SK-N-SH (cell line): ENCODE data around the gene C1GALT1C1L. TPM values are rescaled to one million over a fixed set of nuclear protein-coding genes. Genes with fewer than 3 reads are reported as not detected.

Experiments
- CTCF ChIA-PET: fragments of 300-600, 350-600 bp; formaldehyde crosslinking; extraction: SDS; loops from one replicate; lab custom pipeline; 2021; lab: Yijun Ruan, JAX
- POLR2A ChIA-PET: fragments of 350-600 bp; sonication (Branson Sonifier 250); formaldehyde crosslinking; extraction: SDS; loops from one replicate; lab custom pipeline; 2020; ENCODE audit warnings: antibody characterized with exemption, inconsistent platforms; lab: Yijun Ruan, JAX
- DNase-seq: peaks from one replicate; pipeline ENCODE4 v3.0.0; 2012
- H2AFZ ChIP-seq: fragments of 200-600 bp; sonication (generic); 2 replicates; pipeline ENCODE4 v1.8.1; 2016; ENCODE audit warnings: antibody characterized with exemption, mild to moderate bottlenecking, low read depth
- H3F3A ChIP-seq: fragments of 200-600 bp; sonication (generic); replicated peaks from 2 replicates; pipeline ENCODE3; 2016; ENCODE audit warnings: antibody characterized with exemption, mild to moderate bottlenecking; ENCODE audit not compliant: insufficient read depth
- H3K27ac ChIP-seq, 2 experiments: fragments of 200-500 bp in 1 of 2; fragments of 200-600 bp in 1 of 2; sonication (Bioruptor generic) in 1 of 2; sonication (generic), shearing (Covaris generic) in 1 of 2; 2 replicates each; pipeline versions ENCODE4 v1.5.1 to v1.6.1; 2014 to 2016; ENCODE audit warnings: low read depth in 2 of 2, inconsistent platforms in 1 of 2, low read length in 1 of 2, mild to moderate bottlenecking in 1 of 2, mixed read lengths in 1 of 2
- H3K27me3 ChIP-seq: fragments of 200-600 bp; sonication (generic), shearing (Covaris generic); 2 replicates; pipeline ENCODE4 v1.6.1; 2016; ENCODE audit warnings: mixed run types; ENCODE audit not compliant: insufficient read depth
- H3K36me3 ChIP-seq, 2 experiments: fragments of 200-500 bp in 1 of 2; fragments of 200-600 bp in 1 of 2; sonication (Bioruptor generic) in 1 of 2; sonication (generic) in 1 of 2; replicated peaks in 1 of 2; 2 replicates each; pipeline versions ENCODE3 to v1.5.1; 2014 to 2016; ENCODE audit warnings: low read length in 1 of 2, mild to moderate bottlenecking in 1 of 2; ENCODE audit not compliant: insufficient read depth in 2 of 2, control insufficient read depth in 1 of 2
- H3K4me1 ChIP-seq, 2 experiments: fragments of 200-500 bp in 1 of 2; fragments of 200-600 bp in 1 of 2; sonication (Bioruptor generic) in 1 of 2; sonication (generic), shearing (Covaris generic) in 1 of 2; 2 replicates each; pipeline versions ENCODE4 v1.5.1 to v1.6.1; 2014 to 2016; ENCODE audit warnings: low read depth in 1 of 2, low read length in 1 of 2, mixed run types in 1 of 2; ENCODE audit not compliant: insufficient read depth in 2 of 2, control insufficient read depth in 1 of 2
- H3K4me2 ChIP-seq: fragments of 200-600 bp; sonication (generic), shearing (Covaris generic); 2 replicates; pipeline ENCODE4 v1.6.1; 2017; ENCODE audit warnings: mixed run types
- H3K4me3 ChIP-seq, 2 experiments: fragments of 200-500 bp in 1 of 2; fragments of 200-600 bp in 1 of 2; sonication (Bioruptor generic) in 1 of 2; sonication (generic), shearing (Covaris generic) in 1 of 2; 2 replicates each; pipeline versions ENCODE4 v1.5.1 to v1.8.1; 2014 to 2016; ENCODE audit warnings: low read depth in 2 of 2, inconsistent platforms in 1 of 2, low read length in 1 of 2, mild to moderate bottlenecking in 1 of 2, mixed read lengths in 1 of 2, moderate library complexity in 1 of 2
- H3K79me2 ChIP-seq: fragments of 200-600 bp; sonication (generic); 2 replicates; pipeline ENCODE4 v1.8.1; 2017; ENCODE audit warnings: mild to moderate bottlenecking; ENCODE audit not compliant: insufficient read depth
- H3K9ac ChIP-seq: fragments of 200-600 bp; sonication (generic); 2 replicates; pipeline ENCODE4 v1.6.1; 2017; ENCODE audit warnings: mixed run types
- H3K9me2 ChIP-seq: fragments of 200-600 bp; sonication (generic); 2 replicates; pipeline ENCODE4 v1.6.1; 2017; ENCODE audit warnings: mixed run types
- H3K9me3 ChIP-seq: fragments of 200-600 bp; sonication (generic); 2 replicates; pipeline ENCODE4 v1.6.1; 2017; ENCODE audit warnings: mixed run types, mild to moderate bottlenecking, moderate library complexity
- H4K20me1 ChIP-seq: fragments of 200-600 bp; sonication (generic); 2 replicates; pipeline ENCODE4 v1.6.1; 2017; ENCODE audit warnings: mild to moderate bottlenecking, mixed run types; ENCODE audit not compliant: insufficient read depth
- CTCF ChIP-seq: fragments of 200-600 bp; sonication (generic); IDR thresholded peaks from 2 replicates; pipeline ENCODE4 v1.6.1; 2017; ENCODE audit warnings: antibody characterized with exemption, mild to moderate bottlenecking, moderate library complexity
- ELF1 ChIP-seq: IDR thresholded peaks from 2 replicates; pipeline ENCODE4 v1.4.0; 2012
- FOXJ3 ChIP-seq: sonication (generic); formaldehyde crosslinking; IDR thresholded peaks from 2 replicates; pipeline ENCODE4 v1.5.1; 2020; ENCODE audit warnings: mild to moderate bottlenecking, missing genetic modification reagents
- GABPA ChIP-seq: IDR thresholded peaks from 2 replicates; pipeline ENCODE4 v1.4.0; 2012; ENCODE audit warnings: low read depth, mild to moderate bottlenecking
- IRF3 ChIP-seq: fragments of 150-350 bp; IDR thresholded peaks from 2 replicates; pipeline ENCODE4 v1.6.1; 2016; ENCODE audit warnings: mild to moderate bottlenecking, low read depth, low read length
- JUND ChIP-seq: IDR thresholded peaks from 2 replicates; pipeline ENCODE4 v1.4.0; 2012
- MEF2A ChIP-seq: IDR thresholded peaks from 2 replicates; pipeline ENCODE4 v1.4.0; 2012; ENCODE audit warnings: low read depth, borderline replicate concordance
- MXI1 ChIP-seq: IDR thresholded peaks from 2 replicates; pipeline ENCODE4 v1.6.1; 2012; ENCODE audit warnings: mild to moderate bottlenecking, low read depth, low read length, improper control_type of control experiment
- RFX5 ChIP-seq: IDR thresholded peaks from 2 replicates; pipeline ENCODE4 v1.6.1; 2012; ENCODE audit warnings: mild to moderate bottlenecking, improper control_type of control experiment, low read length
- RXRA ChIP-seq: IDR thresholded peaks from 2 replicates; pipeline ENCODE4 v1.4.0; 2012; ENCODE audit warnings: low read depth, mild to moderate bottlenecking, borderline replicate concordance
- SIN3A ChIP-seq: IDR thresholded peaks from 2 replicates; pipeline ENCODE4 v1.6.1; 2012; ENCODE audit warnings: low read depth, mild to moderate bottlenecking, low read length, moderate library complexity, borderline replicate concordance
- SMC3 ChIP-seq: IDR thresholded peaks from 2 replicates; pipeline ENCODE4 v1.6.1; 2012; ENCODE audit warnings: low read depth, low read length, improper control_type of control experiment
- TAF1 ChIP-seq: IDR thresholded peaks from 2 replicates; pipeline ENCODE4 v1.6.1; 2012; ENCODE audit warnings: low read depth, mild to moderate bottlenecking, low read length, moderate library complexity, borderline replicate concordance
- TCF12 ChIP-seq: IDR thresholded peaks from 2 replicates; pipeline ENCODE4 v1.4.0; 2012
- USF1 ChIP-seq: IDR thresholded peaks from 2 replicates; pipeline ENCODE4 v1.4.0; 2012; ENCODE audit warnings: low read depth, borderline replicate concordance
- USF2 ChIP-seq: fragments of 150-350 bp; IDR thresholded peaks from 2 replicates; pipeline ENCODE4 v1.6.1; 2017; ENCODE audit warnings: antibody characterized with exemption, low read length, low read depth, borderline replicate concordance
- YY1 ChIP-seq: IDR thresholded peaks from 2 replicates; pipeline ENCODE4 v1.4.0; 2012; ENCODE audit warnings: low read depth, mild to moderate bottlenecking
- WGBS: methylation state at CpG from one replicate; pipeline ENCODE4 v1.1.6; 2017; ENCODE audit warnings: low lambda C conversion rate; 5-methylcytosine and 5-hydroxymethylcytosine counted together
- polyA plus RNA-seq, 3 experiments: library from polyadenylated mRNA; depleted of rRNA; stranded (reverse); fragments of >200 nt; gene quantifications; 2 replicates each; pipeline ENCODE4 v1.2.3, GENCODE V29; 2012

C1GALT1C1L gene
- polyA plus RNA-seq, 1 of the 3 experiments (the other 2 are of a cell fraction): 2.6 TPM

- 89% methylated on average over 2 of the region's 2 CpGs for WGBS
- CTCF ChIA-PET: interaction anchor here (1.1 to 1.6 kb wide), 2 partner anchors 19 to 44 kb away, joined by 4 to 5 read pairs; no protein-coding TSS in a partner anchor
- TF ChIP-seq SIN3A (no peak), IRF3 (no peak), ELF1 (no peak), FOXJ3 (CRISPR knock-in tag) (no peak), GABPA (no peak), CTCF (no peak), USF1 (no peak), JUND (no peak), RXRA (no peak), TCF12 (no peak), USF2 (no peak), SMC3 (no peak), MEF2A (no peak), YY1 (no peak), RFX5 (no peak), MXI1 (no peak), TAF1 (no peak)
- TF ChIP-seq, all 33 proteins: peak for 0
These were observed 22.7 kb downstream of the C1GALT1C1L start for GRCh38 chr2:43653506-43653905.

More at GRCh38 chr2:43653506-43653905, 22.7 kb downstream of the C1GALT1C1L start:
- no peaks in the 10 kb centered on the region for H3K9me2 ChIP-seq
- H3K4me3 ChIP-seq: no peak overlapping the region
- H3K4me2 ChIP-seq: no peak overlapping the region
- no peak overlapping the region for H3K9ac ChIP-seq
- H3K9me3 ChIP-seq: no peaks in the 10 kb centered on the region
- H3K4me1 ChIP-seq: no peaks in the 10 kb centered on the region
- no peak for DNase-seq
- H3K27me3 ChIP-seq: no peaks in the 10 kb centered on the region
- H3K27ac ChIP-seq: no peak overlapping the region
- no peaks in the 10 kb centered on the region for H3F3A ChIP-seq
- H4K20me1 ChIP-seq: no peaks in the 10 kb centered on the region
- no peaks in the 10 kb centered on the region for H3K79me2 ChIP-seq
- no peaks in the 10 kb centered on the region for H3K36me3 ChIP-seq
- H2AFZ ChIP-seq: no peak overlapping the region
- POLR2A ChIA-PET: no interaction called here
